ENCODE data around the gene FOLH1.
"Not testable (repeated sequence)": the region's sequence is repeated elsewhere in the genome, so short reads cannot be mapped to it uniquely, and the experiment has no call there.

GRCh38 chr11:49175378-49175777 lies 33.0 kb downstream of the FOLH1 start:
- not testable (repeated sequence) for TF ChIP-seq CTCF (IDR thresholded peaks at IDR 0.05); POLR2AphosphoS5 (IDR thresholded peaks at IDR 0.05; ENCODE audit: insufficient read depth in 1 of 2, low read depth in 1 of 2)
